HEK293T (cell line): ENCODE results near the gene GTF3C5.

Experiments
- BHLHE40 ChIP-seq: fragments of 450-650 bp; IDR thresholded peaks from 2 replicates; pipeline ENCODE4 v1.6.1; 2016; ENCODE audit warnings: mild to moderate bottlenecking, moderate library complexity, borderline replicate concordance
- ELF4 ChIP-seq: fragments of 450-650 bp; IDR thresholded peaks from 2 replicates; pipeline ENCODE4 v1.6.1; 2017; ENCODE audit warnings: antibody characterized with exemption
- FOXA1 ChIP-seq: fragments of 450-650 bp; IDR thresholded peaks from 2 replicates; pipeline ENCODE4 v1.6.1; 2016; ENCODE audit warnings: mild to moderate bottlenecking
- FOXK2 ChIP-seq: fragments of 450-650 bp; IDR thresholded peaks from 2 replicates; pipeline ENCODE4 v1.6.1; 2016; ENCODE audit warnings: mild to moderate bottlenecking
- FOXM1 ChIP-seq: fragments of 450-650 bp; IDR thresholded peaks from 2 replicates; pipeline ENCODE4 v1.6.1; 2017; ENCODE audit warnings: mild to moderate bottlenecking, borderline replicate concordance
- HDGF ChIP-seq: fragments of 450-650 bp; IDR thresholded peaks from 2 replicates; pipeline ENCODE4 v1.6.1; 2017; ENCODE audit warnings: antibody characterized with exemption, borderline replicate concordance
- NFRKB ChIP-seq: fragments of 450-650 bp; IDR thresholded peaks from 2 replicates; pipeline ENCODE4 v1.6.1; 2016; ENCODE audit warnings: mild to moderate bottlenecking, moderate library complexity
- SP1 ChIP-seq: fragments of 450-650 bp; IDR thresholded peaks from 2 replicates; pipeline ENCODE4 v1.6.1; 2017
- SUZ12 ChIP-seq: fragments of 450-650 bp; IDR thresholded peaks from 2 replicates; pipeline ENCODE4 v1.6.1; 2016; ENCODE audit warnings: mild to moderate bottlenecking
- ZNF384 ChIP-seq: fragments of 450-650 bp; IDR thresholded peaks from 2 replicates; pipeline ENCODE4 v1.6.1; 2016

DNA sequence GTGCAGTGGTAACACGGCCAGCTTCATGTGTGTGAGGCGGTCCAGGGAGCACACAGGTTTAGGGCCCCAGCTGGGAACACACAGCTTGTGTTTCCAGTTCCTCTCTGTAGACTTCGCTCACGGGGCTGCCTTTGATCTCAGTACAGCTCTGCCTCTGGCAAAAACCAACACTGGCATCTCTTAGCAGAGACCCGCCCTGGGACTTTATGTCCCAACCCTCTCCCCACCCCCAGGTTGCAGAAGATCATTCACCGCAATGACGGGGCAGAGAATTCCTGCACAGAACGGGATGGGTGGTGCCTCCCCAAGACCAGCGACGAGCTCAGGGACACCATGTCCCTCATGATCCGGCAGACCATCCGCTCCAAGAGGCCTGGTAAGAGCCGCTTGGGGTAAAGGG is 25.7 kb downstream of the GTF3C5 start:
- TF ChIP-seq SUZ12 (no peak), FOXA1 (no peak), FOXM1 (no peak), HDGF (no peak), SP1 (no peak), FOXK2 (no peak), ELF4 (no peak), ZNF384 (no peak), BHLHE40 (no peak), NFRKB (no peak)
